Pancreas (tissue), 10 donors: Measurements from ENCODE around the gene GNGT1. TPM values are rescaled to one million over a fixed set of nuclear protein-coding genes. Genes with fewer than 3 reads are reported as not detected.
A peak's percentile ranks its signal among the peaks of the same experiment; 100 is the strongest.

Source experiments
- ATAC-seq, 4 donors: fragments of 200-7000 bp; cut with Tn5 transposase; one replicate each; pipeline versions ENCODE4 v1.8.0 to v1.9.1; 2020; ENCODE audit warnings: mild to moderate bottlenecking in 4 of 4, moderate library complexity in 4 of 4
- DNase-seq, 6 donors: peaks; one replicate each; pipeline ENCODE4 v3.0.0-alpha.2; 2020
- FAIRE-seq: peaks from 2 replicates; lab custom pipeline; 2012; peaks lifted over from hg19 to GRCh38; lab: Jason Lieb, UNC
- H3K27ac ChIP-seq, 4 donors: fragments of 200-600 bp; sonication (generic); 1 replicate in 3 of 4; 2 replicates in 1 of 4; pipeline versions ENCODE4 v1.5.0 to v1.8.0; 2020
- H3K27me3 ChIP-seq, 4 donors: fragments of 200-600 bp; one replicate each; pipeline ENCODE4 v1.8.0; 2021
- H3K36me3 ChIP-seq, 3 donors: fragments of 200-600 bp; sonication (generic) in 1 of 3; one replicate each; pipeline versions ENCODE4 v1.5.0 to v1.8.0; 2020 to 2021
- H3K4me1 ChIP-seq, 3 donors: fragments of 200-600 bp; one replicate each; pipeline ENCODE4 v1.8.0; 2021
- H3K4me3 ChIP-seq, 4 donors: fragments of 200-600 bp; sonication (generic) in 2 of 4; one replicate each; pipeline versions ENCODE4 v1.5.0 to v1.8.0; 2020 to 2021
- H3K9me3 ChIP-seq, 4 donors: fragments of 200-600 bp; one replicate each; pipeline ENCODE4 v1.8.0; 2021
- WGBS, 2 donors: extraction: QIAGEN DNeasy Blood & Tissue Kit; methylation state at CpG; one replicate each; pipeline ENCODE4 v1.1.7; 2013; 5-methylcytosine and 5-hydroxymethylcytosine counted together
- intact Hi-C, 3 donors: fragments of 100-400 bp; cut with DNase I; formaldehyde crosslinking; loops; one replicate each; pipeline versions ENCODE4 v1.11.1 to v1.14.2; 2022
- polyA plus RNA-seq, 2 donors: library from polyadenylated mRNA; stranded (reverse); fragments of 200-250 nt; gene quantifications; one replicate each; pipeline ENCODE4 v1.2.3, GENCODE V29; 2013
- total RNA-seq, 6 donors: library from RNA; stranded (reverse); fragmentation: NEBNext Ultra II Directional in 4 of 6; extraction: Animal tissue kit (Norgen Biotek cat#: 25700) in 4 of 6; gene quantifications; one replicate each; pipeline versions ENCODE4 v1.2.1 to v1.2.4, GENCODE V29; 2021 to 2023
- TF ChIP-seq, protein P1 (sequence below), 4 donors: fragments of 200-600 bp; sonication (generic) in 3 of 4; IDR thresholded peaks; one replicate each; pipeline versions ENCODE4 v1.5.0 to v1.8.0; 2021; ENCODE audit warnings: antibody characterized with exemption in 4 of 4
- donor health status: healthy with polysubstance abuse.
- donor health status: DM: no; HTN: no; CAD: no; lungs with moderate emphysema.
- donor health status: DM: no; HTN: no; CAD: no.
- donor health status: control.
- donor health status: control.
- donor health status: Bipolar disorder and iron deficiency.
- donor health status: DM: yes; HTN: yes; CAD: no.
- donor health status: DM: no; HTN: no; CAD: no.
- donor health status: DM: no; HTN: no; CAD: no.
- donor health status: DM: yes; HTN: yes; CAD: no.

The GNGT1 gene
- total and polyA plus RNA-seq, 8 donors = not detected

DNA sequence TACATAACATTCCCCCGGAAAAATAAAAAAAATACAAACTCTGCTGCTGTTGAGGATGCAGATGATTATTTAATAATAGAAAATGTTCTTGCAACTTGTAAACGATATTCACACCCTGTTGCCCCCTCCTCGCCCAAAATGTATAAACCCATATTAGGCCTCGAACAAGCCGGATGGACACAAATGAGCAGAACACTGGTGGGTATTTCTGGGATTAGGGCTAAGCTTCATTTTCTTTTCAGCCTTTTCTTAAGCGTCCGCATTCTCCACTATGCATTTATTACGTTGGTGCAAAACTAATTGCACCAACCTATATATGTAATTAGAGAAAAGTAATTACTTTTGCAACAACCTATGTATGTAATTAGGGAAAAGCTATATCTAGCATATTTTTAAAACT, 14.8 kb downstream of the GNGT1 start:
- Histone ChIP-seq H3K9me3 (no peaks in the 10 kb centered on the region), H3K36me3 (no peaks in the 10 kb centered on the region), H3K4me3 (peak overlapping the region in 3 of 4 donors; percentile 30 to 49 (median 45)), H3K4me1 (no peaks in the 10 kb centered on the region), H3K27me3 (peaks cover 0 to 4% (median 0%) of the 10 kb centered on the region in 4 donors), H3K27ac (peak overlapping the region; percentile 37 to 83 (median 73))
- no peak for FAIRE-seq
- no peak for ATAC-seq
- intact Hi-C loops = no loop called here
- no peak for DNase-seq
- 76 to 77% methylated on average over 8 of the region's 8 CpGs for WGBS, 2 donors
- TF ChIP-seq, protein P1, sequence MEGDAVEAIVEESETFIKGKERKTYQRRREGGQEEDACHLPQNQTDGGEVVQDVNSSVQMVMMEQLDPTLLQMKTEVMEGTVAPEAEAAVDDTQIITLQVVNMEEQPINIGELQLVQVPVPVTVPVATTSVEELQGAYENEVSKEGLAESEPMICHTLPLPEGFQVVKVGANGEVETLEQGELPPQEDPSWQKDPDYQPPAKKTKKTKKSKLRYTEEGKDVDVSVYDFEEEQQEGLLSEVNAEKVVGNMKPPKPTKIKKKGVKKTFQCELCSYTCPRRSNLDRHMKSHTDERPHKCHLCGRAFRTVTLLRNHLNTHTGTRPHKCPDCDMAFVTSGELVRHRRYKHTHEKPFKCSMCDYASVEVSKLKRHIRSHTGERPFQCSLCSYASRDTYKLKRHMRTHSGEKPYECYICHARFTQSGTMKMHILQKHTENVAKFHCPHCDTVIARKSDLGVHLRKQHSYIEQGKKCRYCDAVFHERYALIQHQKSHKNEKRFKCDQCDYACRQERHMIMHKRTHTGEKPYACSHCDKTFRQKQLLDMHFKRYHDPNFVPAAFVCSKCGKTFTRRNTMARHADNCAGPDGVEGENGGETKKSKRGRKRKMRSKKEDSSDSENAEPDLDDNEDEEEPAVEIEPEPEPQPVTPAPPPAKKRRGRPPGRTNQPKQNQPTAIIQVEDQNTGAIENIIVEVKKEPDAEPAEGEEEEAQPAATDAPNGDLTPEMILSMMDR (IDR thresholded peaks at IDR 0.05) = no peak

DNA sequence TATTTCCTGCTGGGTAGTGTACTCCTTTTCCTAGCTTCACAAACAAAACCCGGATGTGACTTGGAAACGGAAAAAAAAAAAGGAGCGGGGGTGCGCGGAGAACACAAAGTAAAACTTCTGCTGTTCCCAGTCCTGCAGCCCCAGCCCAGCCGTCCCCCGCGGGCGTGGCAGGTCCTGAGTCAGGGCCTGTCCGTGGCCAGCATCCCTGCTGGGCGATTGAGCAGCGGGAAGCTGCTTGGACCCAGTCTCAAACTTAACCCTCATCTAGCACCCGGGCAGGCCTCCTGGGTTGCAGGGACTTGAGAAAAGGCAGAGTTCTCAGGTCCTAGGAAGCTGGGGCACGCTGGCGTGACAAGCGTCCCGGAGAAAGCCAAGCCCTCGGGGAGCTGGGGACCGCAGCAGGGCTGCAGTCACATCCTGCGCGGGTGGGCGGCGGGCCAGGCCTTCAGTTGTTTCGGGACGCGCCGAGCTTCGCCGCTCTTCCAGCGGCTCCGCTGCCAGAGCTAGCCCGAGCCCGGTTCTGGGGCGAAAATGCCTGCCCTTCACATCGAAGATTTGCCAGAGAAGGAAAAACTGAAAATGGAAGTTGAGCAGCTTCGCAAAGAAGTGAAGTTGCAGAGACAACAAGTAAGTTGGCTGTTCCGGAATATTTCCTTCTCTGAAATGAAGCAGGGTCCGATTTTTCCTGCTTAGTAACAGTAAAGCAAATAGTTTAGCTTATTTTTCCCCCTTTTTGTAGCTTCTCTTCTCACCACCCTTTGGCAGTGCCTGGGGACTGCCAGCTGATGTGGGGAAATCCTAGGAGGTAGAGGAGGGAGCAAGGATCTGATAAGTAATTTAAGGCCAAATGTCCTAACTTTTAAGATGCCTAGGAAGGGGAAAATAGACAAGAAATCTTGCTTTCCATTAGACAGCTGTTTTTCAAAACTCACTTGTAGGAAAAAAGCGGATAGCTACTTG, 15.5 kb downstream of the GNGT1 start, which contains the start of gene GNG11:
Gene GNG11, plus strand, starts transcription at position 129 of the 960 bp plus-strand sequence. Its CDS starts 403 bp downstream, at position 532.
- H3K9me3 ChIP-seq = no peaks in the 10 kb centered on the region
- H3K27me3 ChIP-seq = peaks cover 0 to 4% (median 0%) of the 10 kb centered on the region in 4 donors
- peak within 1 kb of the TSS; percentile 37 to 83 (median 73) for H3K27ac ChIP-seq
- H3K4me1 ChIP-seq = no peaks in the 10 kb centered on the region
- intact Hi-C loops = no loop called here
- DNase-seq = peak; percentile 33 to 76 (median 54)
- no peaks in the 10 kb centered on the region for H3K36me3 ChIP-seq
- no peak for FAIRE-seq
- WGBS, 2 donors = 9 to 12% methylated on average over 39 of the region's 39 CpGs
- TF ChIP-seq, protein P1 (IDR thresholded peaks at IDR 0.05) = no peak
- peak; percentile 74 to 89 (median 88) for ATAC-seq
- peak within 1 kb of the TSS; percentile 23 to 49 (median 38) for H3K4me3 ChIP-seq

DNA sequence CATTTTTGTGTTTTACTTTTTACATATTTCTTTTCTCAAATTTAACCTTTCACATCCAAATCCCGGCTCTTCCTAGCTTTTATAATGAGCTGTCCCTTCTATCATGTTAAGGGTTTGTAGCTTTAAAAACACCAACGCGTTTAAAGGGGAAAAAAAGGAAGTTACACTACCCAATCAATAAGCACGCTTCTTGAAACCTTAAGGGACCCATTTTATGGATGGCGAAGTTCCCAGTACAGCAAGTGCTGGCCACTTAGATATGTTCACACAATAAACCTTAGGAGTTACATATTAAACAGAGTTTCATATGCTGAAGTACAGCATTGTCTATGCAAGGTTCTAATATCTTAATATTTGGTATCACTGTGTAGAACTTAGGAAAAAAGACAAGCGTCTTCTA, 16.9 kb downstream of the GNGT1 start:
- Histone ChIP-seq H3K9me3 (no peaks in the 10 kb centered on the region), H3K27me3 (peaks cover 0 to 4% (median 0%) of the 10 kb centered on the region in 4 donors), H3K4me3 (peak overlapping the region in 3 of 4 donors; percentile 0 to 49 (median 45)), H3K36me3 (no peaks in the 10 kb centered on the region), H3K4me1 (no peaks in the 10 kb centered on the region), H3K27ac (peak overlapping the region in 1 of 4 donors; percentile 83)
- FAIRE-seq (no peak), DNase-seq (no peak), ATAC-seq (no peak)
- 63 to 66% methylated on average over 6 of the region's 6 CpGs for WGBS, 2 donors
- intact Hi-C loops = no loop called here
- TF ChIP-seq, protein P1 (IDR thresholded peaks at IDR 0.05) = no peak

DNA sequence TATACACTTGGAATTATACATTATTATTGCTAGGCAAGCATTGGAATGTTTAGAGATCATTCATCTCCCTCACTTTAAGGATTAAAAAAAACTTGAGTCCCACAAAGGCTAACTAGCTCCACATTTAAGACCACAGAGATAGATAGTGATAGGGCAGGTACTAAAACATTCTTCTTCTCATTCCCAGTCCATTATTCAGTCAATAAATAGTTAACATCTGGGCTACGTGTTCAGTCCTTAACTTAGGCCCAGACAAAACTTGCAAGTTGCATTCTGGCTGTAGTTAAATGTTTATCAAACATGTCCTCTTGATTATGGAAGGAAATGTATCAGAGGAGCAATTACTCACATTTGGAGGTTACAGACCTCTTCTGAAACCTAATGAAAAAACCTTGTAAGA, 17.6 kb downstream of the GNGT1 start:
- no peaks in the 10 kb centered on the region for H3K4me1 ChIP-seq
- no peak for ATAC-seq
- H3K36me3 ChIP-seq = no peaks in the 10 kb centered on the region
- no peaks in the 10 kb centered on the region for H3K9me3 ChIP-seq
- intact Hi-C loops = no loop called here
- TF ChIP-seq, protein P1 (IDR thresholded peaks at IDR 0.05) = no peak
- H3K27ac ChIP-seq = no peak overlapping the region
- peak overlapping the region in 2 of 4 donors; percentile 45 to 49 for H3K4me3 ChIP-seq
- peaks cover 0 to 1% (median 0%) of the 10 kb centered on the region in 4 donors for H3K27me3 ChIP-seq
- DNase-seq = no peak
- FAIRE-seq = no peak
- 19 to 22% methylated on average over 1 of the region's 1 CpG for WGBS, 2 donors
